HPDE6-E6E7 (cell line): ENCODE results near the gene PGAP3.
A peak's percentile ranks its signal among the peaks of the same experiment; 100 is the strongest.
"Not testable (repeated sequence)": the region's sequence is repeated elsewhere in the genome, so short reads cannot be mapped to it uniquely, and the experiment has no call there.

ENCODE experiments used
- DNase-seq: peaks from one replicate; pipeline ENCODE4 v3.0.0; 2011; ENCODE audit warnings: missing footprints; ENCODE audit errors: extremely low spot score

The PGAP3 gene

DNA sequence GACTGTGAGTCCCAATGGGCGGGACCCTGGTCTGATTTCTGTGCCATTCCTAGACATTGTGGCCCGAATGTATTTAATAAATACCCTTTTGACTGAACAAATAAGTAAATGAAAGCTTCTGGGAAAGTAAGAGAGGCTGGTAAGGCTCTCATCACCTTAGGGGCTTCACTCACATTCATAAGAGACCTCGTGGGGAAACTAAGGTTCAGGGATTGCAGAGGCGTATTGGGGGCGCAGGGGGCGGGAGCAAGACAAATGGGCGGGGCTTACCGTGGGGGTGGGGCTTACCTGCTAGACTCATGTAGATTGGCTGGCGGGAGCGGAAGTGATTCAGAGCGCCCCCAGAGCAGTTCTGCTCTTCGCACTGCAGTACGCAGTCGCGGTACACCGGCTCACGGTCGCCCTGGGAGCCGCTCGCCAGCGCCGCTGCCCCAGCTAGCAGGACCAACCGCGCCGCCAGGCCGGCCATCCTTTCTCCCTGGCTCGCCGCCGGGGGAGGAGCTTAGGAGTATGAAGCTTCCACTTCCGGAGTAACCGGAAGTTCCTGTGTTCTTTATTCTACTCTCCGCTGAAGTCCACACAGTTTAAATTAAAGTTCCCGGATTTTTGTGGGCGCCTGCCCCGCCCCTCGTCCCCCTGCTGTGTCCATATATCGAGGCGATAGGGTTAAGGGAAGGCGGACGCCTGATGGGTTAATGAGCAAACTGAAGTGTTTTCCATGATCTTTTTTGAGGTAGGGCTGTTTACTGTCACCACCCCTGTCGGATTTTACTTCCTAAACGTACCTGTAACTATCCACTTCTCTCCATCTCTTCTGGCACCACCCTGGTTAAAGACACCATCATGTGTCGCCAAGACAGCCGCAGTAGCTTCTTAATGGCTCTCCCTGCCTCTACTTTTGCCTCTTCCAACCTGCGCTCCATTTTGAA is at the start of gene PGAP3:
Gene PGAP3, minus strand, starts transcription at position 512 of the 929 bp plus-strand sequence. Its CDS starts 43 bp downstream, at position 469.
- peak; percentile 91 for DNase-seq

DNA sequence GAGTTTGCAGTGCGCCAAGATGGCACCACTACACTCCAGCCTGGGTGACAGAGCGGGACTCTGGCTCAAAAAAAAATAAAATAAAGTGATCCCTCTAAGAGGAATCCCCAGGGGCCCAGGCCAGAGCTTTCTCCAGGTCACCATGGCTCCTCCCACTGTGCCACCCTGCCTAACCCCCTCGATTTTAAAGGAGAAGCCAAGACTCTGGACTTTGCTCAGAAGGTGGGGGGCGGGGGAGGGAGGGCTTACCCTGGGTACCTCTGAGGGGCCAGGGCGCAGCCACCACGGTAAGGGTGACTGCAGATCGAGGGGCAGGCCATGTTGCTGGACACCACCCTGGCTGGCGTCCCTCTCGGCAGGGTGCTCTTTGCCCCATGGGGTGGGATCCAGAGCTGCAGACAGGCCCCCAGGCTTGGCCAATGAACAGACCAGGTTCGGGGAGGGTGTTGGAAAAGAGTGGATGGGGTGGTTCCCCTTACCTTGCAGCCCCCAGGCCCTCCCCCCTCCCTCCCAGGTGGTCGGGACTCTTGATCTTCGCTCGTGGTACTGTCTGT is 49.4 kb upstream of the PGAP3 start:
- DNase-seq: no peak

GRCh38 chr17:39736319-39737165 is 48.7 kb upstream of the PGAP3 start:
- DNase-seq: no peak

GRCh38 chr17:39735882-39736281 is 48.0 kb upstream of the PGAP3 start:
- DNase-seq: no peak

DNA sequence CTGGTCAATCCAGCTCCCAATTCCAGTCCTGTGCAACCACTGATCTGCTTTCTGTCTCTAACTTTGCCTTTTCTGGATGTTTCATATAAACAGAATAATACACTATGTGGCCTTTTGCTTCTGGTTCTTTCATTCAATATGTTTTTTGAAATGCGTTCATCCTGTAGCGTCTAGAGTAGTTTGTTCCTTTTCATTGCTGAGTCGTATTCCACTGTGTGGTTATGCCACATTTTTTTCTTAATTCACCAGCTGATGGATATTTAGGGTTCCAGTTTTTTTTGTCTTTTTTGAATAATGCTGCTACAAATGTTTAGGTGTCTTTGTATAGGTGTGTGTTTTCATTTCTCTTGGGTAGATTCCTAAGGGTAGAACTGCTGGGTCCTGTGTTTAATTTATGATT is 44.7 kb upstream of the PGAP3 start:
- DNase-seq: no peak

DNA sequence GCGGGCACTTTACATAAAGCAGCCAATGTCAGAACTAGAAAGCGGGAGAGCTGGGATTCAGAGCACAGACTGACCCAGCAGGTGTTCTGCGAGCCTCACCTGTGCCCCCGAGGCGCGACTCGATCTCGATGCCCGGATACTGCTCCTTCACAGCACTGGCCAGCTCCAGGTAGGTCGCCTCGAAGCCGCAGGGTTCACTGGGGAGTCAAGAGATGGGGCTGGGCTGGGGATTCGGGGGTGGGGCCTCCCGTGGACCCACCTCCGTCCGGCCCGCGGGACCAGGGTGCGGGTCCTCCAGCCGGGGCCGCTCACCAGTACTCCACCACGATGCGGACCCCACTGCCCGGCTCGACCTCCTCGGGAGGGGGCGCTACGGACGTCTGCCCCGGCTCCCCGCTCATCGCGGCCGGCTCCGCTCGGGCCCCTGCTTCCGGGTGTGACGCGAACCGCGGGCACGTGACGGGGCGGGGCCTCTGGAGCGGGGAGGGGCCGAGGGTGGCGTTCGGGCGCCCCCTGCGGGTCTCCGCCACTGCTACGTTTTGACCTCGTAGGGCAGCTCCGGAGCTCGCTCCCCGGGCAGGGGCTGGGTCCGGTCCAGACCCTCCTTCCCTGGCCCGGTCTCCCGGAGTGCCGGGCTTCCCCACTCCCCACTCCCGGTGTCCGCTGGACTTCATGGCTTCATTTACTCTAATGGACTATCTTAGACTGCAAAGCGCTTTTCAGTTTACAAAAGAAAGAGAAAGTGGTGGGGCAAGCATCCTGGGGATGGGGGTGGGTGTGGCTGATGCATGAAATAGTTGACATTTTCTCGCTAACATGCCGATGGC is 42.5 kb upstream of the PGAP3 start, which contains the start of gene MIEN1:
Gene MIEN1, minus strand, starts transcription at position 438 of the 827 bp plus-strand sequence. Its CDS starts 37 bp downstream, at position 401.
- DNase-seq: peak; percentile 83

GRCh38 chr17:39729280-39729851 is 41.5 kb upstream of the PGAP3 start:
- DNase-seq: no peak

GRCh38 chr17:39727556-39727955 is 39.7 kb upstream of the PGAP3 start:
- no peak for DNase-seq

- DNase-seq: no peak
Measured at GRCh38 chr17:39726617-39727016, 38.8 kb upstream of the PGAP3 start.

- not testable (repeated sequence) for DNase-seq
Measured at GRCh38 chr17:39725923-39726322, 38.1 kb upstream of the PGAP3 start.

DNA sequence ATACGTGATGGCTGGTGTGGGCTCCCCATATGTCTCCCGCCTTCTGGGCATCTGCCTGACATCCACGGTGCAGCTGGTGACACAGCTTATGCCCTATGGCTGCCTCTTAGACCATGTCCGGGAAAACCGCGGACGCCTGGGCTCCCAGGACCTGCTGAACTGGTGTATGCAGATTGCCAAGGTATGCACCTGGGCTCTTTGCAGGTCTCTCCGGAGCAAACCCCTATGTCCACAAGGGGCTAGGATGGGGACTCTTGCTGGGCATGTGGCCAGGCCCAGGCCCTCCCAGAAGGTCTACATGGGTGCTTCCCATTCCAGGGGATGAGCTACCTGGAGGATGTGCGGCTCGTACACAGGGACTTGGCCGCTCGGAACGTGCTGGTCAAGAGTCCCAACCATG is 36.9 kb upstream of the PGAP3 start:
- DNase-seq: no peak

GRCh38 chr17:39722965-39723848 is 35.4 kb upstream of the PGAP3 start:
- DNase-seq: no peak

DNA sequence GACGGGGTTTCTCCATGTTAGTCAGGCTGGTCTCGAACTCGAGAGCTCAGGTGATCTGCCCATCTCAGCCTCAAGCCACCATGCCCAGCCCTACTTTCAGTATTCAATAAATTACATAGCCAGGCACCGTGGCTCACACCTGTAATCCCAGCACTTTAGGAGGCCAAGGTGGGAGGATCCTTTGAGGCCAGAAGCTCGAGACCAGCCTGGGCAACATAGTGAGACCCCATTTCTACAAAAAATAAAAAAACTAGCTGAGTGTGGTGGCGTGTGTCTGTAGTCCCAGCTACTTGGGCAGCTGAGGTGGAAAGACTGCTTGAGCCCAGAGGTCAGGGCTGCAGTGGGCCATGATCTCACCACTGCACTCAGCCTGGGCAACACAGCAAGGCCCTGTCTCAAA is 34.2 kb upstream of the PGAP3 start:
- DNase-seq: no peak

DNA sequence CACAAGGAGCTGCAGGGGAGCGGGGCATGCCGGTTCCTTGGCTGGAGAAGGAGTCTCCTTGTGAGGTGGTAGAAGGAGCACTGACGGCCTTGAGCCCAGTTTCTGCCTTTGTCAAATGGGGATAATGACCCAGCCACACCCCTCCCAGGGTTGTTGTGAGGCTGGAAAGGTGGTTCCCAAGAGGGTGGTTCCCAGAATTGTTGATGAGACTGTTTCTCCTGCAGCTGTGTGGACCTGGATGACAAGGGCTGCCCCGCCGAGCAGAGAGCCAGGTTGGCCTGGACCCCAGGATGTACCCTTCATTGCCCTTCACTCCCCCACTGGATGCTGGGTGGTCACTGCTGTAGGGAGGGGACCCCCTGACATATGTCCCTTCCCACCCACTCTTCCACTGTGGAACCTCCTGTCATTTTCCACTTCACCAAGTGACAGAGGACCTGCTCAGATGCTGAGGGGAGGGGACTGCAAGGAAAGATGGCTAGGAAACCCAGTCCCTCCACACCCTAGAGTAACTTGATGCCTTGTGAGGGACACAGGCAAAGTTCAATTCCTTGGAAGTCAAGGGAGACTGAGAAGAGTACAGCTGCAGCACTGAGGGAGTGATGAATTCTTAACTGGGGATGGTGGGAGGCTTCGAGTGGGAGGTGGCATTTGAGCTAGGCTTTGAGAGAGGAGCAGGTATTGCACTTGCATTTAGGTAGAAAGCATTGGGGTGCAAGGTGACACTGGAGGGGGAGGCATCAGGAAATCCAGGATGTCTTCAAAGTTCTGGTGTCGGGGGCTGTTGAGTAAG is 31.9 kb upstream of the PGAP3 start:
- no peak for DNase-seq

- no peak for DNase-seq
Measured at GRCh38 chr17:39717660-39718059, 29.8 kb upstream of the PGAP3 start.

GRCh38 chr17:39716879-39717536 is 29.2 kb upstream of the PGAP3 start:
- no peak for DNase-seq

DNA sequence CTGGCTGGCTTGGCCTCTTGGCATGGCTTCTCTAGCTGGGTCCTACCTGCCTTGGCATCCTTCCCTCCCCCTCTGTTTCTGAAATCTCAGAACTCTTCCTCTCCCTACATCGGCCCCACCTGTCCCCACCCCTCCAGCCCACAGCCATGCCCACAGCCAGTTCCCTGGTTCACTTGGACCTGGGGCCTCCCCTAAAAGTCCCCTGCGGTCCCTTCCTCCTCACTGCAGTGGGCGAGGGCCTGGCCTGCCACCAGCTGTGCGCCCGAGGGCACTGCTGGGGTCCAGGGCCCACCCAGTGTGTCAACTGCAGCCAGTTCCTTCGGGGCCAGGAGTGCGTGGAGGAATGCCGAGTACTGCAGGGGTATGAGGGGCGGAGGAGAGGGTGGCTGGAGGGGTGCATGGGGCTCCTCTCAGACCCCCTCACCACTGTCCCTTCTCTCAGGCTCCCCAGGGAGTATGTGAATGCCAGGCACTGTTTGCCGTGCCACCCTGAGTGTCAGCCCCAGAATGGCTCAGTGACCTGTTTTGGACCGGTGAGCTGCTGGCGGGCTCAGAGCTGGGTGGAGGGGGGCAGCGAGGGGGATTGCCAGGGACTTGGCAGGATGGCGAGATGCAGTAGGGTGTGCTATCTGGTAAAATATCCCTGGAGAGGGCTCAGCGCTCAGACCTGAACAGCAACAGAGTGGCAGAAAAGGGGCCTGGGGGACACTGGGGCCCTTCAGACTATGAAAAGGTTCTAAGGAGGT is 28.4 kb upstream of the PGAP3 start:
- no peak for DNase-seq
